Spleen (tissue), 11 donors: ENCODE data around the gene ATP5ME. TPM values are rescaled to one million over a fixed set of nuclear protein-coding genes. Genes with fewer than 3 reads are reported as not detected.

ENCODE experiments used
- DNase-seq: peaks from one replicate; pipeline ENCODE4 v3.0.0-alpha.2; 2020
- H3K27ac ChIP-seq, 8 donors: fragments of 200-600 bp; sonication (generic) in 7 of 8; 1 replicate in 4 of 8; 2 replicates in 4 of 8; pipeline versions ENCODE4 v1.5.0 to v1.8.0; 2016 to 2021; ENCODE audit warnings: inconsistent platforms in 4 of 8, mild to moderate bottlenecking in 4 of 8, moderate library complexity in 1 of 8
- H3K27me3 ChIP-seq, 7 donors: fragments of 200-600 bp; sonication (generic) in 6 of 7; replicated peaks in 1 of 7; 1 replicate in 4 of 7; 2 replicates in 3 of 7; pipeline versions ENCODE4 v1.5.0 to v1.8.0; 2016 to 2021; ENCODE audit warnings: inconsistent platforms in 3 of 7, mild to moderate bottlenecking in 1 of 7
- H3K36me3 ChIP-seq, 6 donors: fragments of 200-600 bp; sonication (generic) in 5 of 6; 1 replicate in 4 of 6; 2 replicates in 2 of 6; pipeline versions ENCODE4 v1.5.0 to v1.8.0; 2016 to 2021; ENCODE audit warnings: inconsistent platforms in 2 of 6
- H3K4me1 ChIP-seq, 6 donors: fragments of 200-600 bp; sonication (generic) in 5 of 6; 1 replicate in 3 of 6; 2 replicates in 3 of 6; pipeline versions ENCODE4 v1.5.0 to v1.8.0; 2016 to 2021; ENCODE audit warnings: inconsistent platforms in 3 of 6
- H3K4me3 ChIP-seq, 8 donors: fragments of 200-600 bp; sonication (generic) in 7 of 8; 1 replicate in 4 of 8; 2 replicates in 4 of 8; pipeline versions ENCODE4 v1.5.0 to v1.8.0; 2016 to 2021; ENCODE audit warnings: inconsistent platforms in 4 of 8, mild to moderate bottlenecking in 4 of 8, moderate library complexity in 2 of 8
- H3K9me3 ChIP-seq, 8 donors: fragments of 200-600 bp; sonication (generic) in 7 of 8; 1 replicate in 4 of 8; 2 replicates in 4 of 8; pipeline versions ENCODE4 v1.5.0 to v1.8.0; 2016 to 2021; ENCODE audit warnings: inconsistent platforms in 4 of 8
- CTCF ChIP-seq, 11 experiments: fragments of 200-600 bp in 7 of 11; fragments of 450-650 bp in 4 of 11; sonication (generic) in 4 of 11; IDR thresholded peaks in 8 of 11; conservative IDR thresholded peaks in 3 of 11; 1 replicate in 7 of 11; 2 replicates in 4 of 11; pipeline versions ENCODE4 v1.4.0 to v1.8.0; 2016 to 2021; ENCODE audit warnings: antibody characterized with exemption in 11 of 11, inconsistent platforms in 4 of 11, mild to moderate bottlenecking in 1 of 11
- POLR2A ChIP-seq, 3 donors: fragments of 450-650 bp; IDR thresholded peaks; one replicate each; pipeline ENCODE4 v1.5.1; 2017; ENCODE audit warnings: antibody characterized with exemption in 3 of 3, mild to moderate bottlenecking in 1 of 3
- POLR2AphosphoS5 ChIP-seq, 3 donors: sonication (generic); formaldehyde crosslinking; IDR thresholded peaks; one replicate each; pipeline ENCODE4 v1.5.1; 2017; ENCODE audit warnings: antibody characterized with exemption in 3 of 3
- WGBS, 5 donors: extraction: QIAGEN DNeasy Blood & Tissue Kit in 3 of 5; methylation state at CpG; one replicate each; pipeline versions ENCODE4 v1.1.5 to v1.1.7; 2013 to 2018; 5-methylcytosine and 5-hydroxymethylcytosine counted together
- intact Hi-C: fragments of 100-400 bp; cut with DNase I; formaldehyde crosslinking; loops from one replicate; pipeline ENCODE4 v1.15.0; 2023; ENCODE audit warnings: low total_unique reads
- polyA plus RNA-seq, 3 donors: library from polyadenylated mRNA; stranded (reverse); fragments of 200-250 nt; gene quantifications; one replicate each; pipeline ENCODE4 v1.2.1, GENCODE V29; 2013
- total RNA-seq, 7 donors: library from RNA; depleted of rRNA in 3 of 7; stranded (reverse); fragments of >200 nt in 3 of 7; fragmentation: NEBNext Ultra II Directional in 4 of 7; extraction: Animal tissue kit (Norgen Biotek cat#: 25700) in 4 of 7; gene quantifications; one replicate each; pipeline versions ENCODE4 v1.1.0 to v1.2.1, GENCODE V29; 2016 to 2021
- donor health status: healthy with polysubstance abuse.
- donor health status: DM: no; HTN: no; CAD: no; lungs with moderate emphysema.
- donor health status: DM: no; HTN: no; CAD: no.
- donor health status: Bipolar disorder and iron deficiency.
- donor health status: healthy.
- donor health status: DM: no; HTN: no; CAD: no.
- donor health status: DM: yes; HTN: yes; CAD: no.

Gene ATP5ME
- total and polyA plus RNA-seq, 10 donors: 51.7 to 497 (median 169) TPM

- Histone ChIP-seq H3K36me3 (peaks cover 0 to 9% (median 0%) of the 10 kb centered on the region in 6 donors), H3K27me3 (peaks cover 0 to 18% (median 0%) of the 10 kb centered on the region in 7 donors), H3K4me1 (peaks cover 7 to 46% (median 37%) of the 10 kb centered on the region in 6 donors), H3K9me3 (no peaks in the 10 kb centered on the region), H3K4me3 (peak overlapping the region in 4 of 8 donors; percentile 41 to 72 (median 48)), H3K27ac (peak overlapping the region; percentile 70 to 91 (median 86))
- WGBS, 5 donors: 57 to 68% (median 64%) methylated on average over 8 of the region's 8 CpGs
- no peak for TF ChIP-seq POLR2AphosphoS5 (IDR thresholded peaks at IDR 0.05)
- TF ChIP-seq POLR2A (IDR thresholded peaks at IDR 0.05): no peak
- no peak for TF ChIP-seq CTCF (IDR thresholded peaks at IDR 0.05 in 8 of 11, conservative IDR thresholded peaks at IDR 0.05 in 3 of 11)
- no peak for DNase-seq
- intact Hi-C loops: no loop called here
Observed at GRCh38 chr4:689723-690122, 15.6 kb upstream of the ATP5ME start.

- Histone ChIP-seq H3K4me3 (peak within 1 kb of the TSS; percentile 31 to 72 (median 40)), H3K4me1 (peaks cover 7 to 48% (median 38%) of the 10 kb centered on the region in 6 donors), H3K27ac (peak within 1 kb of the TSS; percentile 70 to 91 (median 86)), H3K9me3 (no peaks in the 10 kb centered on the region), H3K27me3 (peaks cover 0 to 18% (median 0%) of the 10 kb centered on the region in 7 donors), H3K36me3 (peaks cover 0 to 9% (median 0%) of the 10 kb centered on the region in 6 donors)
- DNase-seq: peak; percentile 87
- WGBS, 5 donors: 8 to 15% (median 9%) methylated on average over 20 to 59 of the region's 59 CpGs
- intact Hi-C loops: no loop called here
- TF ChIP-seq POLR2A (IDR thresholded peaks at IDR 0.05): no peak
- TF ChIP-seq CTCF (IDR thresholded peaks at IDR 0.05 in 8 of 11, conservative IDR thresholded peaks at IDR 0.05 in 3 of 11): no peak
- TF ChIP-seq POLR2AphosphoS5 (IDR thresholded peaks at IDR 0.05): peak in 2 of 3 donors; percentile 44 to 56
Observed at GRCh38 chr4:688854-689681, 15.0 kb upstream of the ATP5ME start, which contains the start of gene SLC49A3. Gene SLC49A3 (minus strand): TSS chr4:689151. CDS start chr4:689127, 24 bp downstream.

GRCh38 chr4:687971-688853 is 14.1 kb upstream of the ATP5ME start:
- Histone ChIP-seq H3K27me3 (peaks cover 0 to 16% (median 0%) of the 10 kb centered on the region in 7 donors), H3K4me3 (peak overlapping the region; percentile 31 to 72 (median 40)), H3K4me1 (peaks cover 7 to 57% (median 47%) of the 10 kb centered on the region in 6 donors), H3K9me3 (no peaks in the 10 kb centered on the region), H3K27ac (peak overlapping the region; percentile 70 to 91 (median 86)), H3K36me3 (peaks cover 0 to 9% (median 0%) of the 10 kb centered on the region in 6 donors)
- TF ChIP-seq POLR2A (IDR thresholded peaks at IDR 0.05) (no peak), CTCF (IDR thresholded peaks at IDR 0.05 in 8 of 11, conservative IDR thresholded peaks at IDR 0.05 in 3 of 11) (no peak), POLR2AphosphoS5 (IDR thresholded peaks at IDR 0.05) (no peak)
- WGBS, 5 donors: 60 to 91% (median 82%) methylated on average over 8 to 26 of the region's 26 CpGs
- DNase-seq: peak; percentile 80
- intact Hi-C loops: no loop called here
